MCF 10A (cell line): ENCODE results near the gene FAM13A. TPM values are rescaled to one million over a fixed set of nuclear protein-coding genes. Genes with fewer than 3 reads are reported as not detected.

Source experiments
- BruUV-seq: library from RNA; stranded (reverse); fragments of 400-500 nt; replicated peaks from 2 replicates; lab custom pipeline; 2021; lab: Mats Ljungman, UMichigan
- CTCF ChIA-PET: fragments of 300-600 bp; sonication (Branson Sonifier 250); formaldehyde crosslinking; extraction: SDS; loops from one replicate; lab custom pipeline; 2021; ENCODE audit warnings: antibody characterized with exemption, inconsistent platforms; lab: Yijun Ruan, JAX
- POLR2A ChIA-PET: fragments of 300-600, 350-650 bp; sonication (Branson Sonifier 250); formaldehyde crosslinking; extraction: SDS; loops from one replicate; lab custom pipeline; 2020; ENCODE audit warnings: antibody characterized with exemption, inconsistent platforms; lab: Yijun Ruan, JAX
- DNase-seq: peaks from one replicate; pipeline ENCODE4 v3.0.0-alpha.2; 2018; ENCODE audit not compliant: unreplicated experiment
- H3K27ac Mint-ChIP-seq: one replicate; pipeline ENCODE4 v1.8.0; 2022; ENCODE audit warnings: mild to moderate bottlenecking, low read depth, mixed read lengths; ENCODE audit not compliant: unreplicated experiment
- H3K27me3 Mint-ChIP-seq: one replicate; pipeline ENCODE4 v1.8.0; 2022; ENCODE audit warnings: mixed read lengths; ENCODE audit not compliant: insufficient read depth, unreplicated experiment
- H3K36me3 Mint-ChIP-seq: one replicate; pipeline ENCODE4 v1.8.0; 2022; ENCODE audit warnings: mild to moderate bottlenecking, moderate library complexity, mixed read lengths; ENCODE audit not compliant: insufficient read depth, unreplicated experiment
- H3K4me1 Mint-ChIP-seq: one replicate; pipeline ENCODE4 v1.8.0; 2022; ENCODE audit warnings: mixed read lengths; ENCODE audit not compliant: insufficient read depth, unreplicated experiment
- H3K4me3 Mint-ChIP-seq: one replicate; pipeline ENCODE4 v1.8.0; 2022; ENCODE audit warnings: mild to moderate bottlenecking, moderate library complexity, mixed read lengths; ENCODE audit not compliant: unreplicated experiment
- H3K9me3 Mint-ChIP-seq: one replicate; pipeline ENCODE4 v1.8.0; 2022; ENCODE audit warnings: mixed read lengths; ENCODE audit not compliant: unreplicated experiment
- intact Hi-C: fragments of 100-400 bp; cut with micrococcal nuclease; formaldehyde crosslinking; loops from 2 replicates; pipeline ENCODE4 v1.14.1; 2022
- total RNA-seq: library from RNA; stranded (reverse); gene quantifications from 2 replicates; pipeline ENCODE4 v1.2.3, GENCODE V29; 2022
- TF ChIP-seq, protein P1 (sequence below): fragments of 200-600 bp; IDR thresholded peaks from one replicate; pipeline ENCODE4 v1.8.0; 2022; ENCODE audit warnings: antibody characterized with exemption, mild to moderate bottlenecking; ENCODE audit not compliant: unreplicated experiment

FAM13A gene
- total RNA-seq, 1 experiment from 2014 or later: 11.1 TPM

GRCh38 chr4:88719381-88719780 lies 337.6 kb downstream of the FAM13A start:
- Mint-ChIP-seq H3K4me1 (no peaks in the 10 kb centered on the region), H3K4me3 (no peak overlapping the region), H3K9me3 (peaks cover 7% of the 10 kb centered on the region), H3K27ac (no peak overlapping the region), H3K27me3 (no peaks in the 10 kb centered on the region), H3K36me3 (peaks cover 43% of the 10 kb centered on the region)
- POLR2A ChIA-PET: no interaction called here
- intact Hi-C loops: no loop called here
- BruUV-seq: no TSS peak
- DNase-seq: no peak
- TF ChIP-seq, protein P1, sequence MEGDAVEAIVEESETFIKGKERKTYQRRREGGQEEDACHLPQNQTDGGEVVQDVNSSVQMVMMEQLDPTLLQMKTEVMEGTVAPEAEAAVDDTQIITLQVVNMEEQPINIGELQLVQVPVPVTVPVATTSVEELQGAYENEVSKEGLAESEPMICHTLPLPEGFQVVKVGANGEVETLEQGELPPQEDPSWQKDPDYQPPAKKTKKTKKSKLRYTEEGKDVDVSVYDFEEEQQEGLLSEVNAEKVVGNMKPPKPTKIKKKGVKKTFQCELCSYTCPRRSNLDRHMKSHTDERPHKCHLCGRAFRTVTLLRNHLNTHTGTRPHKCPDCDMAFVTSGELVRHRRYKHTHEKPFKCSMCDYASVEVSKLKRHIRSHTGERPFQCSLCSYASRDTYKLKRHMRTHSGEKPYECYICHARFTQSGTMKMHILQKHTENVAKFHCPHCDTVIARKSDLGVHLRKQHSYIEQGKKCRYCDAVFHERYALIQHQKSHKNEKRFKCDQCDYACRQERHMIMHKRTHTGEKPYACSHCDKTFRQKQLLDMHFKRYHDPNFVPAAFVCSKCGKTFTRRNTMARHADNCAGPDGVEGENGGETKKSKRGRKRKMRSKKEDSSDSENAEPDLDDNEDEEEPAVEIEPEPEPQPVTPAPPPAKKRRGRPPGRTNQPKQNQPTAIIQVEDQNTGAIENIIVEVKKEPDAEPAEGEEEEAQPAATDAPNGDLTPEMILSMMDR: no peak
- CTCF ChIA-PET: no interaction called here

DNA sequence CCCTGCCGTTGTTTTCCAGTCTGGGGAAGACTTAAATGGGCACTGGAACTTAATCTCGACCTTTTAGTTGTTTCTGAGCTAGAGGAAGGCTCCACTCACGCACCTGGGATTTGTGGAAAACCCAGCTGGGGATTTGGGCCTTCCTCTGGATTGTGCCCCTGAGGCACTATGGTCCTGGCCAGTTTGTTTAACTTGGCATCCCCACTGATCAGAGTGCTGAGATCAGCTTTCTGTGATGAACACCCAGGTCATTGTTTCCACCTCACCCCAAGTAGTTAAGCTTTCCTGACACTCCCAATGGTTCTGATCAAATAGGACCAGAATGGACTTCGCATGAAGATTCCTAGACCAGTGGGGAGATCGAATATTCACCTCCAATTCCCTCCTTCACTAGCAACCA lies 338.9 kb downstream of the FAM13A start:
- CTCF ChIA-PET: interaction anchor here (0.6 to 1.4 kb wide), 2 partner anchors 45 to 46 kb away, joined by 3 to 7 read pairs; no protein-coding TSS in a partner anchor
- Mint-ChIP-seq H3K27ac (no peak overlapping the region), H3K36me3 (peaks cover 43% of the 10 kb centered on the region), H3K4me1 (no peaks in the 10 kb centered on the region), H3K27me3 (no peaks in the 10 kb centered on the region), H3K9me3 (peaks cover 7% of the 10 kb centered on the region), H3K4me3 (no peak overlapping the region)
- POLR2A ChIA-PET: no interaction called here
- DNase-seq: no peak
- no TSS peak for BruUV-seq
- TF ChIP-seq, protein P1: no peak
- intact Hi-C loops: no loop called here

GRCh38 chr4:88713782-88714181 lies 343.2 kb downstream of the FAM13A start:
- CTCF ChIA-PET: interaction anchor here (0.6 to 0.9 kb wide), 2 partner anchors 174 to 187 kb away, joined by 3 to 4 read pairs; no protein-coding TSS in a partner anchor
- no peak overlapping the region for H3K4me3 Mint-ChIP-seq
- no peaks in the 10 kb centered on the region for H3K27me3 Mint-ChIP-seq
- no peak overlapping the region for H3K27ac Mint-ChIP-seq
- intact Hi-C loops: no loop called here
- TF ChIP-seq, protein P1: no peak
- POLR2A ChIA-PET: no interaction called here
- peaks cover 7% of the 10 kb centered on the region for H3K9me3 Mint-ChIP-seq
- peaks cover 3% of the 10 kb centered on the region for H3K4me1 Mint-ChIP-seq
- no TSS peak for BruUV-seq
- H3K36me3 Mint-ChIP-seq: peaks cover 45% of the 10 kb centered on the region
- no peak for DNase-seq

DNA sequence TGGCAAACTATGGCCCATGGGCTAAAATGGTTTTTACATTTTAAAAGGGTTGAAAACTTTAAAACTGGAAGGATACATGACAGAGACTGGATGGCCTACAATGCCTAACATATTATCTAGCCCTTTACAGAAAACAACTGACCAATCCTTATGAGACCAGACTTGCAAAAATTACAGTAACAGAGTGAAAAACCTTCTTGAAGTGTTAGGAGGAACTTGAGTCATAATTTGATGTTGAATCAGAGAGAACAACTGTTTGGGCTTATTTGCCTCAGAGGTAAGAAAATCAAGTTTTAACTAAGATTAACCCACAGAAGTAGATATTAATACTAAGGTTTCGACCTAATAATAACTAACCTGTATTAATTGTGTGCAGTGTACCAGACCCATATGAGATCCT lies 347.0 kb downstream of the FAM13A start:
- intact Hi-C loops: no loop called here
- Mint-ChIP-seq H3K36me3 (peaks cover 52% of the 10 kb centered on the region), H3K4me1 (peaks cover 5% of the 10 kb centered on the region), H3K9me3 (no peaks in the 10 kb centered on the region), H3K27ac (no peak overlapping the region), H3K27me3 (no peaks in the 10 kb centered on the region), H3K4me3 (no peak overlapping the region)
- POLR2A ChIA-PET: interaction anchor here (0.9 to 1.0 kb wide), 2 partner anchors 15 to 701 kb away, joined by 3 read pairs; no protein-coding TSS in a partner anchor
- TF ChIP-seq, protein P1: no peak
- DNase-seq: no peak
- no TSS peak for BruUV-seq
- CTCF ChIA-PET: no interaction called here
